PC-3 (cell line): ENCODE data around the gene ZCCHC24. TPM values are rescaled to one million over a fixed set of nuclear protein-coding genes. Genes with fewer than 3 reads are reported as not detected.

Source experiments
- ATAC-seq: fragments of 200-7000 bp; cut with Tn5 transposase; 2 replicates; pipeline ENCODE4 v1.9.1; 2020; ENCODE audit warnings: mild to moderate bottlenecking, moderate library complexity
- BruUV-seq: library from RNA; stranded (reverse); fragments of 400-500 nt; replicated peaks from 2 replicates; lab custom pipeline; 2021; lab: Mats Ljungman, UMichigan
- CTCF ChIA-PET: fragments of 300-600 bp; sonication (Branson Sonifier 250); formaldehyde crosslinking; loops from one replicate; lab custom pipeline; 2022; ENCODE audit warnings: antibody characterized with exemption; lab: Charles Lee
- POLR2A ChIA-PET: fragments of 300-600 bp; sonication (Branson Sonifier 250); formaldehyde crosslinking; loops from one replicate; lab custom pipeline; 2022; ENCODE audit warnings: antibody characterized with exemption; ENCODE audit not compliant: unreplicated experiment; lab: Charles Lee
- DNase-seq: peaks from one replicate; pipeline ENCODE4 v3.0.0-alpha.2; 2015
- H2AFZ ChIP-seq: fragments of 300-600 bp; sonication (generic); 2 replicates; pipeline ENCODE4 v1.6.0; 2016; ENCODE audit warnings: antibody characterized with exemption, low read length
- H3F3A ChIP-seq: fragments of 300-600 bp; sonication (generic); one replicate; pipeline ENCODE4 v1.6.0; 2017; ENCODE audit warnings: antibody characterized with exemption, low read length, control low read depth, mild to moderate bottlenecking; ENCODE audit not compliant: unreplicated experiment
- H3K27ac ChIP-seq: fragments of 300-600 bp; sonication (generic); 2 replicates; pipeline ENCODE4 v1.5.1; 2016; ENCODE audit warnings: mild to moderate bottlenecking, low read length
- H3K27me3 ChIP-seq: fragments of 300-600 bp; sonication (generic); 2 replicates; pipeline ENCODE4 v1.6.1; 2016; ENCODE audit warnings: low read length, mixed read lengths
- H3K36me3 ChIP-seq: fragments of 300-600 bp; sonication (generic); 2 replicates; pipeline ENCODE4 v1.6.1; 2016; ENCODE audit warnings: low read depth, mixed run types, low read length, mixed read lengths
- H3K4me1 ChIP-seq: fragments of 300-600 bp; sonication (generic); 2 replicates; pipeline ENCODE4 v1.5.1; 2016; ENCODE audit warnings: low read length; ENCODE audit not compliant: insufficient read depth
- H3K4me2 ChIP-seq: fragments of 300-600 bp; sonication (generic); 2 replicates; pipeline ENCODE4 v1.6.0; 2016; ENCODE audit warnings: low read length
- H3K4me3 ChIP-seq: fragments of 300-600 bp; sonication (generic); 2 replicates; pipeline ENCODE4 v1.5.1; 2016; ENCODE audit warnings: mild to moderate bottlenecking, low read length, mixed read lengths
- H3K79me2 ChIP-seq: fragments of 300-600 bp; sonication (generic); 2 replicates; pipeline ENCODE4 v1.6.1; 2017; ENCODE audit warnings: low read length, mixed read lengths
- H3K9ac ChIP-seq: fragments of 300-600 bp; sonication (generic); 2 replicates; pipeline ENCODE4 v1.6.0; 2016; ENCODE audit warnings: mild to moderate bottlenecking, low read length
- H3K9me2 ChIP-seq: fragments of 300-600 bp; sonication (generic); replicated peaks from 2 replicates; pipeline ENCODE4 v1.6.1; 2016; ENCODE audit warnings: mixed run types, low read length, mixed read lengths
- H3K9me3 ChIP-seq: fragments of 300-600 bp; sonication (generic); 2 replicates; pipeline ENCODE4 v1.6.1; 2016; ENCODE audit warnings: low read length, mixed read lengths
- H4K20me1 ChIP-seq: fragments of 300-600 bp; sonication (generic); 2 replicates; pipeline ENCODE4 v1.6.1; 2016; ENCODE audit warnings: low read length, mixed read lengths
- CTCF ChIP-seq: fragments of 300-600 bp; sonication (generic); conservative IDR thresholded peaks from 2 replicates; pipeline ENCODE4 v1.5.1; 2017; ENCODE audit warnings: antibody characterized with exemption, low read depth, mild to moderate bottlenecking, low read length
- EZH2 ChIP-seq: fragments of 300-600 bp; sonication (generic); IDR thresholded peaks from one replicate; pipeline ENCODE4 v1.6.1; 2017; ENCODE audit warnings: antibody characterized with exemption, mild to moderate bottlenecking, low read length; ENCODE audit not compliant: unreplicated experiment
- EZH2phosphoT487 ChIP-seq: fragments of 300-600 bp; sonication (generic); IDR thresholded peaks from 2 replicates; pipeline ENCODE4 v1.6.1; 2018; ENCODE audit warnings: mild to moderate bottlenecking, antibody characterized with exemption, low read length, borderline replicate concordance
- intact Hi-C: fragments of 100-400 bp; cut with micrococcal nuclease; formaldehyde crosslinking; loops from 2 replicates; pipeline ENCODE4 v1.9.0; 2023
- total RNA-seq: library from RNA; depleted of rRNA; stranded (reverse); fragments of >200 nt; gene quantifications from 2 replicates; pipeline ENCODE4 v1.2.3, GENCODE V29; 2014

ZCCHC24 gene
- total RNA-seq, 1 experiment from 2014 or later = 32.9 TPM

- Histone ChIP-seq H3K9me3 (no peaks in the 10 kb centered on the region), H3K9ac (no peak overlapping the region), H3K36me3 (no peaks in the 10 kb centered on the region), H3K9me2 (no peaks in the 10 kb centered on the region), H3K27me3 (no peaks in the 10 kb centered on the region), H3K4me3 (no peak overlapping the region), H3K4me2 (no peak overlapping the region), H3K79me2 (no peaks in the 10 kb centered on the region), H2AFZ (0 out of 2 replicates have a peak overlapping the region, but pooled peaks have one; percentile 1), H3K27ac (no peak overlapping the region), H3K4me1 (peaks cover 9% of the 10 kb centered on the region), H3F3A (no peaks in the 10 kb centered on the region), H4K20me1 (no peaks in the 10 kb centered on the region)
- POLR2A ChIA-PET = interaction anchor here (0.7 kb wide), 1 partner anchor 25 kb away, joined by 3 read pairs; no protein-coding TSS in a partner anchor
- intact Hi-C loops = no loop called here
- BruUV-seq = no TSS peak
- DNase-seq (no peak), ATAC-seq (no peak)
- no peak for TF ChIP-seq EZH2
- TF ChIP-seq EZH2phosphoT487 = no peak
- TF ChIP-seq CTCF = no peak
- CTCF ChIA-PET = no interaction called here
Measured at GRCh38 chr10:79473496-79474095, 28.2 kb upstream of the ZCCHC24 start.

DNA sequence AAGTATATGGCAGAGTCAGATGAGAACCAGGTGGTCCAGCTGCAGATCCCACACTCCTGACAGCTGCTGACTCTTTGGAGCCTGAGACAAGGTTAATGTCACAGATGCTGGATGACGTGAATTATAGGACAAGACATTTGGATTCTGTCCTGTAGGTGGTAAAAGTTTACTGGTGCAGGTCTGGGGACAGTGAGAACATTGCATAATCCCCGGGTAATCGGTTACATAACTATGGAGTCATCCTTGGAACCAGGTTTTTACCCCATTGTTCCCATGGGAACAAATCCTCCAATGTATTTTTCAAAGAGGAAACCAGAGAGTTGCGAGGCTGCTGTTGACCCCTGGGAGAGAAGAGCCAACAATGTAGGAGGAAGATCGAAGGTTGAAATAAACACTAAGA is 27.5 kb upstream of the ZCCHC24 start:
- Histone ChIP-seq H3K4me1 (peaks cover 9% of the 10 kb centered on the region), H3K9ac (no peak overlapping the region), H3K27ac (no peak overlapping the region), H3K27me3 (no peaks in the 10 kb centered on the region), H3K79me2 (no peaks in the 10 kb centered on the region), H4K20me1 (no peaks in the 10 kb centered on the region), H3F3A (no peaks in the 10 kb centered on the region), H3K4me2 (no peak overlapping the region), H2AFZ (peak overlapping the region; percentile 1; the same call in 1 of the 2 replicates), H3K9me2 (no peaks in the 10 kb centered on the region), H3K4me3 (no peak overlapping the region), H3K36me3 (no peaks in the 10 kb centered on the region), H3K9me3 (no peaks in the 10 kb centered on the region)
- no peak for ATAC-seq
- BruUV-seq = no TSS peak
- DNase-seq = no peak
- CTCF ChIA-PET = no interaction called here
- POLR2A ChIA-PET = no interaction called here
- TF ChIP-seq CTCF = no peak
- no peak for TF ChIP-seq EZH2
- TF ChIP-seq EZH2phosphoT487 = no peak
- intact Hi-C loops = no loop called here

GRCh38 chr10:79472449-79472848 is 27.0 kb upstream of the ZCCHC24 start:
- peaks cover 9% of the 10 kb centered on the region for H3K4me1 ChIP-seq
- H3K9me3 ChIP-seq = no peaks in the 10 kb centered on the region
- no peak overlapping the region for H3K4me3 ChIP-seq
- H3K27ac ChIP-seq = no peak overlapping the region
- H4K20me1 ChIP-seq = no peaks in the 10 kb centered on the region
- no peaks in the 10 kb centered on the region for H3K9me2 ChIP-seq
- TF ChIP-seq EZH2phosphoT487 = no peak
- TF ChIP-seq CTCF = no peak
- TF ChIP-seq EZH2 = no peak
- no peaks in the 10 kb centered on the region for H3F3A ChIP-seq
- DNase-seq = no peak
- ATAC-seq = no peak
- no peaks in the 10 kb centered on the region for H3K79me2 ChIP-seq
- intact Hi-C loops = no loop called here
- H3K9ac ChIP-seq = no peak overlapping the region
- no peaks in the 10 kb centered on the region for H3K36me3 ChIP-seq
- BruUV-seq = no TSS peak
- H3K27me3 ChIP-seq = no peaks in the 10 kb centered on the region
- no peak overlapping the region for H3K4me2 ChIP-seq
- CTCF ChIA-PET = no interaction called here
- no peak overlapping the region for H2AFZ ChIP-seq
- POLR2A ChIA-PET = no interaction called here
